Inflammatory macrophage treated with lipopolysaccharide for 1 hour (primary cell): ENCODE data around the gene SIAH3.
"Not testable (repeated sequence)": the region's sequence is repeated elsewhere in the genome, so short reads cannot be mapped to it uniquely, and the experiment has no call there.

Experiments used
- DNase-seq, 2 donors: peaks; one replicate each; pipeline ENCODE4 v3.0.0-alpha.2; 2020 to 2022

SIAH3 gene

GRCh38 chr13:45779901-45780300 lies 71.7 kb downstream of the SIAH3 start:
- DNase-seq: no peak

DNA sequence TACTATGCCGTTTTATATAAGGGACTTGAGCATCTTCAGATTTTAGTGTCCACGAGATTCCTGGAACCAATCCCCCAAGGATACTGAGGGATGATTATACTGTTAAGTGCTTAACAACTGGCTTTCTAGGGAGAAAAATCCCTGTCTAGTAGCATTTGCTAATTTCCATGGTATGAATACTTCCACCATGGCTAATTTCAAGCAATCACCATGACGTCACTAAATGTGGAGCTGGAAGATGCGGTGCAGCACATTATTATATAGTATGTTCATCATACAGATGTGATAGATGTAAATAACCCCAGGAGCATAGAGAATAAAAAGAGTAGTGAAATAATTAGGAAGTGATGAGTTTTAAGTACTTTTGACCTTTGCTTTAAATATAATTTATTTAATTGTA lies 72.7 kb downstream of the SIAH3 start:
- DNase-seq: no peak

DNA sequence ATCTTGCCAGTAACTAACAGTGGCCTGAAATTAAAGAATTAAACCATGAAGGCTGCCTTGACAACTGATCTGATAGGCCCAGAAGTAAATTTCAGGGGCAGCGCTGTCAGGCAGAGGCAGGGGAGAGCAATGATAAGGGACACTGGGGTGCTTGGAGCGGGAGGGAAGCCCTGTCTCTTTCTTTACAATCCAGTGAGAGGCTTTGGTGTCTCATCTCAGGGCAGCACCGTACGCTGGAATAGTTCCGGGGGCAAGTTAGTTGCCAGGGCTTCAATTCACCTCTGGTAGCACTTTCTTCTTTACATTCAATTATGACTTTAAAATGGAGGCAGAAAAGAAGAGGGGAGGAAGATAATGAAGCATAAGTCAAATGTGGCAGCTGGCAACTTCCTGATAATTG lies 74.8 kb downstream of the SIAH3 start:
- DNase-seq: no peak

- no peak for DNase-seq
Observed at GRCh38 chr13:45775401-45775963, 76.1 kb downstream of the SIAH3 start.

- DNase-seq: no peak
Observed at GRCh38 chr13:45773944-45774343, 77.6 kb downstream of the SIAH3 start.

DNA sequence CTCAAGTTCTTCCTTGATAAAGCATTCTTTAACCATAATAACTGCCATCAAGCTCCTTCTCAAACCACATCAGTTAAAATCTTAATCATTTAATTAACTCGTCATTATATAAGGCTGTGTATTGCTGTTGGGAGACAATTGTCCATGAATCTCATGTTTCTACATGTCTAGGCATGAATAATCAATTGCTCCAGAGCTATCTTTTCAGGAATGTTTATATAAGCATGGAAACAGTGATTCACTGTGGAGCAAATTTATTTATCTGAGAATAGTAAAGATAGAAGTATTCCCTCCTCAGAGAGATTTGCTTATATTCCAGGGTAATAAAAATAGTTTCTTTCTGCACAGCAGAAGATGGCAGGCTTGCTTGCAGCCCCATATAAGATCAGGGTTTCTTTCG lies 78.3 kb downstream of the SIAH3 start:
- DNase-seq: no peak

GRCh38 chr13:45770886-45771285 lies 80.7 kb downstream of the SIAH3 start:
- no peak for DNase-seq

DNA sequence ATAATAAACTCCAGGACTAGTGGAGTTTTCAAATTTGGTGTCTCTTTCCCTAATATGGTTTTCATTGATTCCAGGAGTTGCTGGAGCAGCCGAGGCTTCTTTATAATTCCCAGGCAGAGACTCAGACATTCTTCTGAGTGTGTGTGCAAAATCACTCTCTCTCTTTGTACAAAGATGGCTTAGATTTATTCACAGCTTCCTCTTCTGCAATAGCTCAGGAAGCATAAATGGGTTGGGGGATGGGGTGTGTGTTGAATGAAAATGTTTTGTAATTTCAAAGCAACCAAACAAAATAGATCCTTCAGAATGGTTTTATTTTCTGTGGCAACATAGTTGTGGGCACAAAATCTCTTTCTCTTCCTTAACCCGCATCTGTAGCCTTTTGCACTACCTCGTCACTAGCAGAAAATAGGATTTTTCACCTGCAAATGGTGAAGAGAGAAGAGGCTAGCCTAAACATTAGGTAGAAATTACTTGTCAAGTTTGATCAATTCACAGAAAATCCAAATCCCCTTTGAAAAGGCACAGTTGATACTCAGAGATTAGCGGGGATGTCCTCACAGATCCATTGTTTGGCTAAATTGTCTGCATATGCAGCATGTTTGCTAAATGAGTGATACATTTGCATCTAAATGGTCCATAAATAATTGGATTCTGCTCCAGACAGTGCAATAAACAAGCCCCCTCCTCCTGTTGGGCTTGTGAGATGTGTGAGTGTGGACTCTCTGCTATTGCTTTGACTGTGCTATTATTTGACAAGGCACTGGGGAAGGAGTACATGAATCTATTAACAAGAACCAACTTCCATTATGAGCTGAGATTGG lies 82.7 kb downstream of the SIAH3 start:
- peak; percentile 1 to 17 for DNase-seq

DNA sequence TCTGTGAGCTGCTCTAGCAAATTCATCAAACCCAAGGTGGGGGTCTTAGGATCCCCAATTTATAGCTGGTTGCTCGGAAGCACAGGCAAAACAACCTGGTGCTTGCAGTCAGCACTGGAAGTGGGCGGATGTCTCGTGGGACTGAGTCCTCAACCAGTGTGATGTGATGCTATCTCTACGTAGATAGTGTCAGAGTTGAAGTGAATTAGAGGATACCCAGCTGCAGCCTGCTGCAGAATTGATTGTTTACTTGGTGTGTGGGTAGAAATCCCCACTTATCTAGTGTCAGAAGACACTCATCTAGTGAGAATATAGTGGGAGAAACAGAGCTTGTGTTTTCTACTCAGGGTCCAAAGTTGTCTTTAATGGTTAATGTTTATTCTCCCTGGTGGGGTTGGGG lies 86.1 kb downstream of the SIAH3 start:
- DNase-seq: no peak

DNA sequence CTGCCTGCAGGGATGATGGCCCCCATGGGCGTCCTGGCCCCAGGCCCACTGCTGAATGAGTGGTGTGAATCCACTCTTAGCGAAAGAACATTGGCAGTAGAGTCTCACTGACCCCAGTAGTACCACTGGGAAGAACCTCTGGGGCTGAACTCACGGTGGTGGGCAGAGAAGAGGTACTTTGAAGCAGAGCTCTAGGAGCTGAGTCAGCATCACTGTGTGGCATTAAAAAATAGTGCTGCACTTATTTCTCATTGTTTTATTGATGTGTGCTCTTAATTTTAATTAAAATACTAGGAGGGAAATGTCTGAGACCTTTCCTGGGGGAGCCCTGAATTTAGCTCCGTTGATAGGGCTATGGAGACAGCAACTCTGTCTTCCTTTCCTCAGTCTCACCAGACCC lies 88.1 kb downstream of the SIAH3 start:
- DNase-seq: no peak

DNA sequence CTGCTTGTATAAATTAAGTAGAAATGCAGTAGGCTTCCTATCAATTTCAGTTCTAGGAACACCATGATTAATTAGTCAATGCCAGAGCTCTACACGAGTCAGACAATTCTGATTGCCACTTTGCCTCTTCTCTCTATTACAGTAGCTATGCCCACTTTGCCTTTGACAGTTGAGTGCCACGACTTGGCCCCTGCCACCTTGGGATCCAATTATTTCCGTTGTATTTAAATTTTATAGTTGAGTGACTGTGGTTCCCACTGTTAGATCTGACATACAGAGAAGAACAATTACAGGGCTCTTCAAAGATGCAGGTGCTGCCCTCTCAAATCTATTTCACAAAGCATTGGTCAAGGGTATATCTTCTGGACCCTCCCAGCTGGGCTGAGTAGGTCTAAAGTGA lies 94.0 kb downstream of the SIAH3 start:
- not testable (repeated sequence) for DNase-seq

GRCh38 chr13:45756498-45756897 lies 95.1 kb downstream of the SIAH3 start:
- not testable (repeated sequence) for DNase-seq

DNA sequence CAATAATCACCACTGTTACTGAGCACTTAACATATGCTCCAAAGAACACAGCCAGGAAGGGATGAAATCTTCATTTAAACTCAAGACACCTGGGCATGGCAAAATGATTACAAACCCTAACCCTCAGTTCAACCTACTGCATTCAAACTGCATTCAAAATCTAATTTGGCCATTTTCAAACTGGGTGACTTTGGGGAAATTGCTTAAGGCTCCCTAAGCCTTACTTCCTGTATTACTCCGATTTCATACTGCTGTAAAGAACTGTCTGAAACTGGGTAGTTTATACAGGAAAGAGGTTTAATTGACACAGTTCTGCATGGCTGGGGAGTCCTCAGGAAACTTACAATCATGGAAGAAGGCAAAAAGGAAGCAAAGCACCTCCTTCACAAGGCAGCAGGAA lies 99.0 kb downstream of the SIAH3 start:
- peak; percentile 26 to 49 for DNase-seq

GRCh38 chr13:45751885-45752284 lies 99.7 kb downstream of the SIAH3 start:
- no peak for DNase-seq

- DNase-seq: no peak
Observed at GRCh38 chr13:45750566-45750965, 101.0 kb downstream of the SIAH3 start.

- no peak for DNase-seq
Observed at GRCh38 chr13:45748941-45749759, 102.4 kb downstream of the SIAH3 start.

DNA sequence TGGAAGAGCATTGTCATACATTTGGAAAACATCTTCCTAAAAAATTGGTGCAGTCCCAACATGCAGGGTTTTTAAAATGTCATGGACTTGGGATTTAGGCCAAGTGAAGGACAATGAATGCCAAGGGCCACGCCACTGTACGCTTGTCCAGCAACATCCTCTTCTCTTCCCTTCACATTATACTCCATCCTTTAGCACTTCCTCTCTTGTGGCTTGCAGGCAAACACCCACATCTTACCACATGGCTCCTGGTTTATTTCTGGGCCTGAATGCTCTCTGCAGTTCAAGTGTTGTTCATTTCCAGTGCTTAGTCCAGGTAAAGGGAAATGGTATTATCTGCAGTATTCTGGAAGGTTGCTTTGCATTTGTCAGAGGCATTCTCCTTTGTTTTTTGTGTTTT lies 104.5 kb downstream of the SIAH3 start:
- peak; percentile 41 to 46 for DNase-seq

DNA sequence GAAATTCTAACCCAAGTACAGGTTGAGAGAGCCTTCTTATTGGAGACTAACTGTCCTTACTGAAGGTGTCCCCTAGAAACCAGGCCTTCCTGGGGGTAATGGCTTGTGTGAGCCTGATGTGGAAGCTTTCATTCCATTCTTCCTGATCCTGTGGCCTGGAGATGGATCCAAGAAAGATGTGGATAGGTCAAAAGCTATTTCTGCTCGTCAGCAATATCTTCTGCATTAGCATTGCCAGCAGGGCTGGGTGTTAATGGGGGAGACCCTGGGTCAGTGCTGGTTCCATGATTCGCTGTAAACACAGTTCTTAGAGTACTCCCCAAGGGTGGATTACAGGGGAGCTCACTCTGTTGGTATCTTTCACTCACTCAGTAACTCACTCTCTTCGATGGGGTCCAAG lies 106.6 kb downstream of the SIAH3 start:
- no peak for DNase-seq

- no peak for DNase-seq
Observed at GRCh38 chr13:45742985-45743384, 108.6 kb downstream of the SIAH3 start.

DNA sequence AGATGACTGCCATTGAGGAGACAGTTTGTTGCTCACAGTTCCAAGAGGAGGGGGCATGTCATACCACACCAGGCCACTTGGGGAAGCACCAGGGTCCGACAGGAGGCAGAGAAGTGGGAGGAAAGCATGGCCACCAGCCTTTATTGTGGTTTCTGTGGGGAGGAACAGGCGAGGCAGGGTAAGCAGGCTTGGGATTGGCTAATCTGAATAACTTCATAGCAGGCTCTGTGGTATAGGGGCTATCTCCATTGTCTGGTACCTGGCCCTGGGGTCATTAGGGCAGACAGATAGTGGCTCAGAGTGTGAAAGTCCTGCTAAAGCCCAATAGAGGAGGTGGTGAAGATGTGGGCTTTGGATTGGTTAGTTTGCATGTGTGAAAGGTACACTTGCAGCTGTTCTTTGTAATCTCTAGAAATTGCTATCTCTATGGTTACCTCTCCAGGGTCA lies 114.0 kb downstream of the SIAH3 start:
- DNase-seq: no peak

DNA sequence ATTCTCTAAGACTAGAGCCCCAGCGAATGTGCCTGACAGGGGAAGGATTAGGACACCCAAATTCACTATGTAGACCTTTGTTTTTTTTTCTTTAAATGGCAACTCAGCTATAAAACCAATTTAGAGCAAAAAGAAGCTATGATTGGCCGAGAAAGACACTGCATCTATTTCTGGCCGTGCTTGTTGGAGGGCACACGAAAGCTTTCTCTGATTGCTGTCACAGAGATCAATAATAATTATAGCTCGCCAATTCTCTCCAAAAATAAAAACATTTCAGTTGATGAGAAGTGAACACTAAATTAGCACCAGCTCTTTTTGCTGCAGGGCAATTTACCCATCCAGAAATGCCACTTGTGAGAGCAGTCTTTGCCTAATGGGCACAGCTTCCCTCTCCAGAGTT lies 118.2 kb downstream of the SIAH3 start:
- DNase-seq: no peak

DNA sequence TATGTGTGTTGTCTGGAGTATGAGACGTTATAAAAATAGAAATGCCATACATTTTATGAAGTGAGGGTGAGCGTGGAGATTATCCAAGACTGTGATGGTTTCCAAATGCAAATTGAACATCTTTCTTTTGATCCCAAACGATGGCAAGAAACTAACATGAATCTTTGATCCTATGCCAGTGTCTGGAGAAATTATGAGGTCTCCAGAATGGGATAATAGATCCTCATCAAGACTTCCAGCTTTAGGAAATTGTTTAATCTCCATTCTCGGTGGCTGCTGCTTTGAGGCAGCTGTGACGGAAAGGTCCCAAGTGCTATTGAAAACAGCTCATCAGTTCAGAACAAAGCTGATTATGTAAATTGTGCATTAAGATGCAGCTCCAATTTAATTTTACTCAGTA lies 118.6 kb downstream of the SIAH3 start:
- DNase-seq: no peak

DNA sequence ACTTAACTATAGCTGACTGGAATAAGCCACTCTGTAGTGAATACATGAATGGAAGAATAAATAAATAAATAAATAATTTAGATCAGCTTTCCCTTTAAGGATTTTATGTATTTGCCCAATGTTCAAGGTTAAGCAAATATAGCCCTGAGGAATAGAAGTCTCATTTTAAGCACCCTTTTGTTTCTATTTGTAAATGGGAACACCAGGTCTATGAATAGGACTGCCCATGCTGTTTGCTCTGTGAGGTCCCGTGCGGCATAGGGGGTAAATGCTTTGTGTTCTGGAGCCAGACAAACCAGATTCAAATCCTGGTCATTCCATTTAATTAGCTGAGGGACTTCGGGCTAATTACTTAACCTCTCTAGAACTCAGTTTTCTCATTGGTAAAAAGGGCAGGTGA lies 120.1 kb downstream of the SIAH3 start:
- DNase-seq: no peak

GRCh38 chr13:45728759-45729158 lies 122.8 kb downstream of the SIAH3 start:
- DNase-seq: no peak
